ENCODE data around the gene FMNL2. TPM values are rescaled to one million over a fixed set of nuclear protein-coding genes. Genes with fewer than 3 reads are reported as not detected.

The FMNL2 gene
- polyA plus RNA-seq, 3 donors, result 0.28 to 3.2 (median 0.71) TPM

DNA sequence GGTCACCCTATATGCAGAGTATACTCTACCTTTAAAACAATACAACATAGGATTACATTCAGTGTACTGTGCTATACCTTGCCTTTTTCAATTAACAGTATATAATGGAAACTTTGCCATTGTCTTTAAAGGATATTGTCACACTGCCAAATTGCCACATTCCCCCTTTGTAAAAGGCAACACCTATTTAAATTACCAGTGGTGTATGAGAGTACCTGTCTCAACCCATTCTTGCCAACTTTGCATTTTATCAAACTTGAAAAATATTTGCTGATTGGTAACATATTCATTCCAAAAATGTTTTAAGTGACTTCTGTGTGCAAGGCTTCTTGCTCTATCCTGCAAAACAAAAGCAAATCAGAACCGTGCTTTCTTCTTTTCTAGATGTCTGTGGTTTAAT lies 92.9 kb downstream of the FMNL2 start:
- Mint-ChIP-seq H3K27ac (peak overlapping the region in 1 of 7 donors; percentile 46), H3K4me1 (peaks cover 22% of the 10 kb centered on the region), H3K4me3 (no peak overlapping the region), H3K9me3 (no peaks in the 10 kb centered on the region), H3K27me3 (ENCODE audit: low read depth in 3 of 3) (peaks cover 0 to 3% (median 0%) of the 10 kb centered on the region in 3 donors), H3K36me3 (no peaks in the 10 kb centered on the region)
- WGBS (ENCODE audit: insufficient coverage), result no CpG with 5 or more reads among the region's 1 CpG
- Histone ChIP-seq H3K4me3 (replicated peaks in 1 of 3; ENCODE audit: low read depth in 2 of 3, low read length in 3 of 3) (no peak overlapping the region), H3K27ac (ENCODE audit: low read depth in 1 of 2, low read length in 2 of 2) (no peak overlapping the region), H3K27me3 (ENCODE audit: control insufficient read depth in 2 of 2, insufficient read depth in 2 of 2, low read length in 2 of 2) (no peaks in the 10 kb centered on the region), H2AFZ (ENCODE audit: insufficient read depth, low read depth, low read length, poor library complexity, severe bottlenecking) (no peak overlapping the region), H3K36me3 (replicated peaks in 1 of 2; ENCODE audit: control insufficient read depth in 1 of 2, insufficient read depth in 2 of 2, low read length in 2 of 2) (no peaks in the 10 kb centered on the region), H3K4me1 (ENCODE audit: control insufficient read depth in 1 of 2, insufficient read depth in 2 of 2, low read length in 2 of 2) (peaks cover 24% of the 10 kb centered on the region in 2 donors), H4K20me1 (ENCODE audit: insufficient read depth, low read length) (no peaks in the 10 kb centered on the region), H3K4me2 (replicated peaks; ENCODE audit: extremely low read depth, low read length, poor library complexity, severe bottlenecking) (no peak overlapping the region), H3K9me3 (replicated peaks in 1 of 2; ENCODE audit: control insufficient read depth in 1 of 2, insufficient read depth in 1 of 2, low read length in 2 of 2) (no peaks in the 10 kb centered on the region), H3K9ac (ENCODE audit: insufficient read depth, low read length, poor library complexity, severe bottlenecking) (no peak overlapping the region), H3K79me2 (ENCODE audit: insufficient read depth, low read length) (no peaks in the 10 kb centered on the region)
- no peak for DNase-seq
- intact Hi-C loops (cut with micrococcal nuclease), result no loop called here
- TF ChIP-seq, protein P1, sequence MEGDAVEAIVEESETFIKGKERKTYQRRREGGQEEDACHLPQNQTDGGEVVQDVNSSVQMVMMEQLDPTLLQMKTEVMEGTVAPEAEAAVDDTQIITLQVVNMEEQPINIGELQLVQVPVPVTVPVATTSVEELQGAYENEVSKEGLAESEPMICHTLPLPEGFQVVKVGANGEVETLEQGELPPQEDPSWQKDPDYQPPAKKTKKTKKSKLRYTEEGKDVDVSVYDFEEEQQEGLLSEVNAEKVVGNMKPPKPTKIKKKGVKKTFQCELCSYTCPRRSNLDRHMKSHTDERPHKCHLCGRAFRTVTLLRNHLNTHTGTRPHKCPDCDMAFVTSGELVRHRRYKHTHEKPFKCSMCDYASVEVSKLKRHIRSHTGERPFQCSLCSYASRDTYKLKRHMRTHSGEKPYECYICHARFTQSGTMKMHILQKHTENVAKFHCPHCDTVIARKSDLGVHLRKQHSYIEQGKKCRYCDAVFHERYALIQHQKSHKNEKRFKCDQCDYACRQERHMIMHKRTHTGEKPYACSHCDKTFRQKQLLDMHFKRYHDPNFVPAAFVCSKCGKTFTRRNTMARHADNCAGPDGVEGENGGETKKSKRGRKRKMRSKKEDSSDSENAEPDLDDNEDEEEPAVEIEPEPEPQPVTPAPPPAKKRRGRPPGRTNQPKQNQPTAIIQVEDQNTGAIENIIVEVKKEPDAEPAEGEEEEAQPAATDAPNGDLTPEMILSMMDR (IDR thresholded peaks at IDR 0.05), result no peak

DNA sequence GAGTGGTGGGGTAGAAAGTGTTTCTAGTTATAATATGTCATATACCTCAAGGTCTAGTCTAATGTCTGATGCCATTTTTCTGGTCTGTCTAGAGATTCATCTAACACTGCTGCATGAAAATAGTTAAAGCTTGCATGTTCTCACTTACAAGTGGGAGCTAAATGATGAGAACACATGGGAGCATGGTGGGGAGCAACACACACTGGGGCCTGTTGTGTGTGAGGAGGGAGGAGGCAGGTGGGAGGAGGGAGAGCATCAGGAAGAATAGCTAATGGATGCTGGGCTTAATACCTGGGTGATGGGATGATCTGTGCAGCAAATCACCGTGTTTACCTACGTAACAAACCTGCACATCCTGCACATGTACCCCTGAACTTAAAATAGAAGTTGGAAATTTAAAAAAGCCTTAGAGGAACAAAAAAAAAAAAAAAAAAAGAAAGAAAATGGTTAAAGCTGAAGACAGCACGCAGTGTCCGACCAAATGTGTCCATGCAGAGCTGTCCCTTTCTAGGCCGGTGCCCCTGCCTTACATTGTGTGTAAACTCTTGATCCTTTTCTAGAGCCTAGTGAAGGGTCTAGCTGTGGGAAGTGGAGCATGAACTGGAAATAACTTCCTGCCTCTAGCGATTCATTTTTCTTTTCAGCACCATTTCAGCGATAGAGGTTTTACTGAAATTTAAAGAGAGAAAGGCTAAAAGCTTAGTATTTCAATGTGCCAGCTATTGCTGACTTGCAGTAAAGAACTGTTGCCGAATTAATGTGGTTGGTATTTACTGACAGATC lies 94.0 kb downstream of the FMNL2 start:
- H3K4me3 Mint-ChIP-seq, result no peak overlapping the region
- Histone ChIP-seq H2AFZ (ENCODE audit: insufficient read depth, low read depth, low read length, poor library complexity, severe bottlenecking) (no peak overlapping the region), H3K27me3 (ENCODE audit: control insufficient read depth in 2 of 2, insufficient read depth in 2 of 2, low read length in 2 of 2) (no peaks in the 10 kb centered on the region), H3K4me2 (replicated peaks; ENCODE audit: extremely low read depth, low read length, poor library complexity, severe bottlenecking) (no peak overlapping the region), H3K27ac (ENCODE audit: low read depth in 1 of 2, low read length in 2 of 2) (no peak overlapping the region), H3K9me3 (replicated peaks in 1 of 2; ENCODE audit: control insufficient read depth in 1 of 2, insufficient read depth in 1 of 2, low read length in 2 of 2) (no peaks in the 10 kb centered on the region), H3K9ac (ENCODE audit: insufficient read depth, low read length, poor library complexity, severe bottlenecking) (no peak overlapping the region), H3K36me3 (replicated peaks in 1 of 2; ENCODE audit: control insufficient read depth in 1 of 2, insufficient read depth in 2 of 2, low read length in 2 of 2) (no peaks in the 10 kb centered on the region), H3K4me1 (ENCODE audit: control insufficient read depth in 1 of 2, insufficient read depth in 2 of 2, low read length in 2 of 2) (peaks cover 28% of the 10 kb centered on the region in 2 donors), H3K79me2 (ENCODE audit: insufficient read depth, low read length) (no peaks in the 10 kb centered on the region), H3K4me3 (replicated peaks in 1 of 3; ENCODE audit: low read depth in 2 of 3, low read length in 3 of 3) (no peak overlapping the region), H4K20me1 (ENCODE audit: insufficient read depth, low read length) (no peaks in the 10 kb centered on the region)
- H3K36me3 Mint-ChIP-seq, result no peaks in the 10 kb centered on the region
- DNase-seq, result no peak
- H3K9me3 Mint-ChIP-seq, result no peaks in the 10 kb centered on the region
- TF ChIP-seq, protein P1 (IDR thresholded peaks at IDR 0.05), result no peak
- H3K4me1 Mint-ChIP-seq, result peaks cover 28% of the 10 kb centered on the region
- H3K27ac Mint-ChIP-seq, result no peak overlapping the region
- WGBS (ENCODE audit: insufficient coverage), result no CpG with 5 or more reads among the region's 8 CpGs
- intact Hi-C loops (cut with micrococcal nuclease), result no loop called here
- H3K27me3 Mint-ChIP-seq (ENCODE audit: low read depth in 3 of 3), result peaks cover 0 to 3% (median 0%) of the 10 kb centered on the region in 3 donors
